A549 treated with ZK216348 at 1 μM for 4 hours (cell line): ENCODE measurements around the gene PDCD5. TPM values are rescaled to one million over a fixed set of nuclear protein-coding genes. Genes with fewer than 3 reads are reported as not detected.

Source experiments
- total RNA-seq: library from RNA; stranded (reverse); fragments of 200-300 nt; extraction: Qiagen RNA extraction; gene quantifications from 5 replicates; pipeline ENCODE4 v1.2.3, GENCODE V29; 2022; ENCODE audit warnings: low read depth

PDCD5 gene, protein sequence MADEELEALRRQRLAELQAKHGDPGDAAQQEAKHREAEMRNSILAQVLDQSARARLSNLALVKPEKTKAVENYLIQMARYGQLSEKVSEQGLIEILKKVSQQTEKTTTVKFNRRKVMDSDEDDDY
- total RNA-seq = 402 to 538 TPM (median 450 TPM) in 5 replicates

GRCh38 chr19:32580901-32581704 lies at the start of gene PDCD5:
Gene PDCD5, plus strand, starts transcription at chr19:32581190. Its CDS starts 72 bp downstream, at chr19:32581262.

Other genes starting within 250 kb of the PDCD5 start
- 11.5 to 21.0 TPM (median 16.2 TPM) in 5 replicates for gene ZNF507, start 235.6 kb upstream of the PDCD5 start, total RNA-seq
- 9.9 to 15.1 TPM (median 12.6 TPM) in 5 replicates for gene DPY19L3, start 175.4 kb upstream of the PDCD5 start, total RNA-seq
- gene ANKRD27, start 94.0 kb downstream of the PDCD5 start, total RNA-seq = 31.1 to 50.8 TPM (median 40.9 TPM) in 5 replicates
- 0.33 to 0.54 TPM (median 0.41 TPM) in 5 replicates for gene RGS9BP, start 94.7 kb downstream of the PDCD5 start, total RNA-seq
- 28.1 to 42.8 TPM (median 37.1 TPM) in 5 replicates for gene NUDT19, start 110.6 kb downstream of the PDCD5 start, total RNA-seq
- 0.12 to 0.25 TPM (median 0.19 TPM) in 5 replicates for gene TDRD12, start 138.6 kb downstream of the PDCD5 start, total RNA-seq